ENCODE data around the gene PHC3.

- TF ChIP-seq POLR2AphosphoS5 (IDR thresholded peaks at IDR 0.05; ENCODE audit: low read depth, low read length) (no peak), POLR2A (IDR thresholded peaks at IDR 0.05; ENCODE audit: low read depth, low read length) (no peak), TAF1 (IDR thresholded peaks at IDR 0.05; ENCODE audit: borderline replicate concordance, low read depth, low read length) (no peak)
Observed at GRCh38 chr3:170159933-170160332, 21.6 kb downstream of the PHC3 start.

Measured in GM12892 (cell line).